ENCODE results near the gene ASB8.

Gene ASB8

DNA sequence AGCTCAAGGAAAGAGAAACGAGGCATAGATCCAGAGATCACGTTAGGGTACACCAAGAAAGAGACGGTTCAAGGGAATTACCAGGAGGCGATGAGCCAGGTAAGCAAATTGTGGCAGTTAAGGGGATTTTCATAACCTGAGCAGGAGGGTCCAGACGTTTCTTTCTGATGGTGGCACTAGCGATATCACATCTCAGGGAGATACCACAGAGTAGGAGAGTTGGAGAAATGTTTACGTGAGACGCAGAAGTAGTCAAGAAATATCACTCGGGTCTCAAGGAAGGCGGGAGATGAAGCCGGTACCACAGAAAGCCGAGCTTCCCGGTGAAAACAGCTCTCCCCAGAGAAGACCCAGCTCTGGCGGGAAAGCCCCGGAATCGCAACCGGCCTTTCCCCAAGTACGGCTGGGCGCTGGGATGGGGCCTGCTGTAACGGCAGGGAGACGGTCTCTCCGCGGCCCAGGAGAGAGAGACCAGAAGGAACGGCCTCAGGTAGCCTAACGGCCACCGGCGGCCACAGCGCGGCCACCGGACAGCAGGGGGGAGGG, 51.9 kb downstream of the ASB8 start:
- peak; percentile 50 for DNase-seq

- DNase-seq, result no peak
These were observed 52.8 kb downstream of the ASB8 start for GRCh38 chr12:48104531-48104930.

Data from effector CD4-positive, alpha-beta T cell (primary cell).